GM12872 (cell line): ENCODE measurements around the gene CDHR5.

ENCODE experiments used
- CTCF ChIP-seq: IDR thresholded peaks from 3 replicates; pipeline ENCODE4 v1.5.1; 2011; ENCODE audit warnings: low read depth, mild to moderate bottlenecking, low read length, moderate library complexity; ENCODE audit not compliant: insufficient read depth

The CDHR5 gene

GRCh38 chr11:660281-660680 lies 35.5 kb upstream of the CDHR5 start:
- no peak for TF ChIP-seq CTCF

GRCh38 chr11:659532-660085 lies 34.9 kb upstream of the CDHR5 start:
- no peak for TF ChIP-seq CTCF

GRCh38 chr11:657691-658126 lies 33.0 kb upstream of the CDHR5 start:
- no peak for TF ChIP-seq CTCF

GRCh38 chr11:656866-657265 lies 32.1 kb upstream of the CDHR5 start:
- no peak for TF ChIP-seq CTCF

- no peak for TF ChIP-seq CTCF
Observed at GRCh38 chr11:656426-656825, 31.7 kb upstream of the CDHR5 start.

GRCh38 chr11:655036-655726 lies 30.4 kb upstream of the CDHR5 start:
- TF ChIP-seq CTCF, result no peak

GRCh38 chr11:653837-654236 lies 29.1 kb upstream of the CDHR5 start:
- no peak for TF ChIP-seq CTCF
